Muscle of arm (tissue), 12 donors: ENCODE results near the gene SACM1L. TPM values are rescaled to one million over a fixed set of nuclear protein-coding genes. Genes with fewer than 3 reads are reported as not detected.

Experiments
- DNase-seq: peaks from one replicate; pipeline ENCODE4 v3.0.0-alpha.2; 2013
- polyA plus RNA-seq, 12 donors: library from polyadenylated mRNA; unstranded; fragments of 120-200 nt; gene quantifications; one replicate each; pipeline ENCODE4 v1.2.1, GENCODE V29; 2013; ENCODE audit not compliant: insufficient read length in 12 of 12

SACM1L gene
- polyA plus RNA-seq, 12 donors: 21.4 to 41.1 (median 30.9) TPM; not detected in 1

DNA sequence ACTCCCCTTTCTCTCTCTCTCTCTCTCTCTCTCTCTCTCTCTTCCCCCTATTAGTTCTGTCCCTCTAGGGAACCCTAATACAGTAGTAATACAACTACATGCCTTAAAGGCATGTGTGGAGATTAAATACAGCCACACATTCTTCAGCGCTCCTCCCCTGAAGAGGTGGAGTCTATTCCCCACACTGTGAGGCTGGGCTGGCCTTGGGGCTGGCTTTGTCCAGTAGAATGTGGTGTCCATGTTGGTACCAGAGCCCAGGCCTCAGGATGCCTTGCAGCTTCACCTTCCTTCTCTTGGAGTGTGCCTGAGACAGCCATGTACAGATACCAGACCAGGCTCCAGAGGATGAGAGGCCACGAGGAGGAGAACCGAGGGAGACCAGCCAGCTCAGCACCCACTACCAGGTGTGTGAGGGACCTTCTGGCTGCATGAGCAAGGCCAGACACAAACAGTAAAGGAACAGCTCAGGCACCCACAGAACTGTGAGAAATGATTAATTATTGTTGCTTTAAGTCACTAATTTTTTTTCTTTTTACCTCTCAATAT is 96.5 kb downstream of the SACM1L start:
- DNase-seq: no peak

DNA sequence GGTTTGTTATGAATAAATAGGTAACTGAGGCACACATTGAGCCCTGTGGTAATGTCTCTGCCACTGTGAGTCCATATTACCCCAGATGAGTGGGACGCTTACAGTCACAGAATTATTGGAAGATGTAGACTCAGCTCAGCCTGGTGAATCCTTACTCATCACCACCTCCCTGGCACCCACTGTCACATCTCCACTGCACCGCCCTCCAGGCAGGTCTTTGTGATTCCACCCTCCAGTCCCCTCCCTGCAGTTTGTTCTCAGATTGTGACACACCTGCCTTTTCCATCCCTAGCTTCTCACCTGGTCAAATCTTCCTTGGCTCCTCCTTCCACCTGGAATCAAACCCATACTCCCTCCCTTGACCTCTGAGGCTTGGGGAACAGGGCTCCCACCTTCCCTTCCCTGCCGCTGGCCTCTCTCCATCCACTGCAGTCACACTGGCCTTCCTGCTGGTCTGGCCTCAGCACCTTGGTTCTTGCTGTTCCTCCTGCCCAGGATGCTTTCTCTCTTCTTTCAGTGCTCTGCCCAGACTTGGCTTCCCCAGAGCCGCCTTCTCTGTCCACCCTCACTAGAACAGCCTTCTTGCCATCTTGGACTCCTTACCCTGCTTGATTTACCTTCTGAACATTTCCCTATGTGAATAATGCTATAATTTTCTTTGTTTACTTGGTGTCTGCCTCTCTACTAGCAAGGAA is 97.8 kb downstream of the SACM1L start:
- no peak for DNase-seq

- DNase-seq: no peak
Measured at GRCh38 chr3:45787551-45787950, 98.4 kb downstream of the SACM1L start.

GRCh38 chr3:45789235-45789812 is 100.1 kb downstream of the SACM1L start:
- no peak for DNase-seq

- no peak for DNase-seq
Measured at GRCh38 chr3:45790596-45790995, 101.4 kb downstream of the SACM1L start.

DNA sequence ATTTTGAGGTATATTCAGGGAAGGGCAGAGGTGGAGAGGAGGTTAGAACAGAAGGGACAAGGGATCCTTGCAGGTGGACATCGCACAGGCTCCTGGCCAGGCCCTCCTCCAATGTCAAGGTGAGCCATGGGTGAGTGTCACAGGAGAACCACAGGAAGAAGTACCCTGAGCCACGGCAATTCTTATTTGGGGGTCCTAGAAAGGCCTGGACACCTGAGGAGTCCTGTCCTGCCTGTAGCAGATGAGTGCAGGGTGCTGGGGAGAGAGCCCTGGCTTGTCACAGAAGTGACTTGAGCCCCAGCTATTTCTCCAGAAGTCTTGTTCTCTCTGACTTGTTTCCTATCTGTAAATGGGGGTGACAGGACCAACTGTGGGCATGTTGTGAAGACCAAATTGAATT is 102.8 kb downstream of the SACM1L start:
- no peak for DNase-seq

DNA sequence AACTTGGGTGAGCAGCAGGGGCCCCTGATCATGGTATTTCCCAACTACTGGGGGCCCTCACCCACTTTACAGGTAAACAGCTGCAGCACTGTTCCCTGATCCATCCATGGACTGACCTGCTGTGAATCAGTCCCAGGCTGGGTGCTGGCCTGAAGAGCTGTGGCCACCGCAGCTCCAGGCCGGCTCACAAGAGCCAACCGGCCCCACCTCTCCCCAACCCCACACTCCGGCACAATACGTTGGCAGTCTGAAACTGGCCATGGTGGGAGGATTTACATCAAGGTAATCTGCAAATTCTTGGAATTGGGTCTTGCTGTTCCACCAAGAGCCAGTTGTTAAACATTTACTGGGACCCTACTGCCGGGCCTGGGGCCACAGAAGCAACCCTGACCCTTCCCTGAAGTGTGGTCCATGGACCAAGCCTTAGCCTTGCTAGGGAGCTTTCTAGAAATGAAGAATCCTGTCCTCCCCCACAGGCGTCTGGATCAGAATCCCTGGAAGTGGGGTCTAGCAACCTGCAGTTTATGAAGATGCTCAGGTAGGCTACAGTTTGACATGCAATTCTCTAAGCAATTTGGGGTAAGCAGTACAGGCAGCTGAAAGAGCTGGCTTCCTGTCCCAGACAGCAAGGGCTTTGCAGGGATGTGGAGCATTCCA is 103.4 kb downstream of the SACM1L start:
- no peak for DNase-seq

GRCh38 chr3:45793482-45794176 is 104.4 kb downstream of the SACM1L start:
- no peak for DNase-seq

DNA sequence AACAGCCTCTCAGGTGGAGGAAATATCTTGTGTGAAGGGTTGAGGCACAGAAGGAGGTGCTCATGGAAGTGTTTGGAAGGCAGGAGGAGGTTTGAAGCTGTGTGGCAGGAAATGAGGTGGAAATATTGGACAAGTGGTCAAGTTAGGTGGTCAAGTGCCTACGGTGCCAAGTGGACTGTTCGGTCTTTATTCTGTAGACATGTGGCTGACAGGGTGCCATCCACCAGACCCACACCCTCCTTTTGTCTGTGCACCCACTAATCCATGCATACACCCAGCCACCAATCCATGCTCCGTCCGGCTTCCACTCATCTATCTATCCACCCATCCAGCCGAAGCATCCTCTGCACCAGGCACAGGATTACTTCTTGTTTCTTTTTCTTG is 105.0 kb downstream of the SACM1L start:
- no peak for DNase-seq

- no peak for DNase-seq
Measured at GRCh38 chr3:45794660-45795059, 105.5 kb downstream of the SACM1L start.

Other genes starting within 250 kb of the SACM1L start
- gene LIMD1, start 94.6 kb upstream of the SACM1L start, polyA plus RNA-seq: 10 to 100 TPM in 11 of 12 donors, not detected in 1; 22.1 to 31.0 (median 23.1) TPM
- 1 to 10 TPM in 1 of 12 donors, under 1 TPM in 10, not detected in 1; 0.04 to 3.4 (median 0.12) TPM for gene SLC6A20, start 107.1 kb downstream of the SACM1L start, polyA plus RNA-seq
- 10 to 100 TPM in 11 of 12 donors, not detected in 1; 12.5 to 38.8 (median 18.0) TPM for gene LZTFL1, start 152.7 kb downstream of the SACM1L start, polyA plus RNA-seq
- under 1 TPM in 1 of 12 donors, not detected in 11; 0.07 TPM for gene CCR9, start 197.1 kb downstream of the SACM1L start, polyA plus RNA-seq